Kidney epithelial cell (primary cell): Measurements from ENCODE around the gene URB2. TPM values are rescaled to one million over a fixed set of nuclear protein-coding genes. Genes with fewer than 3 reads are reported as not detected.

Experiments used
- DNase-seq: peaks from one replicate; pipeline ENCODE4 v3.0.0-alpha.2; 2010; ENCODE audit warnings: low read depth
- H3K27me3 ChIP-seq: 2 replicates; pipeline ENCODE4 v1.6.0; 2011; ENCODE audit warnings: low read length; ENCODE audit not compliant: control insufficient read depth, insufficient read depth
- H3K36me3 ChIP-seq: 2 replicates; pipeline ENCODE4 v1.5.1; 2011; ENCODE audit warnings: low read length; ENCODE audit not compliant: control insufficient read depth, insufficient read depth
- H3K4me3 ChIP-seq: 2 replicates; pipeline ENCODE4 v1.5.1; 2011; ENCODE audit warnings: low read depth, mild to moderate bottlenecking, control low read depth, low read length
- CTCF ChIP-seq: IDR thresholded peaks from 2 replicates; pipeline ENCODE4 v1.5.1; 2011; ENCODE audit warnings: mild to moderate bottlenecking, moderate library complexity, low read length, control low read depth, inconsistent platforms; ENCODE audit not compliant: insufficient read depth, poor library complexity, severe bottlenecking
- total RNA-seq: library from RNA; depleted of rRNA; stranded (reverse); fragments of >200 nt; gene quantifications from 2 replicates; pipeline ENCODE4 v1.2.3, GENCODE V29; 2015

URB2 gene
- total RNA-seq, 1 donor from 2014 or later: 13.5 TPM

DNA sequence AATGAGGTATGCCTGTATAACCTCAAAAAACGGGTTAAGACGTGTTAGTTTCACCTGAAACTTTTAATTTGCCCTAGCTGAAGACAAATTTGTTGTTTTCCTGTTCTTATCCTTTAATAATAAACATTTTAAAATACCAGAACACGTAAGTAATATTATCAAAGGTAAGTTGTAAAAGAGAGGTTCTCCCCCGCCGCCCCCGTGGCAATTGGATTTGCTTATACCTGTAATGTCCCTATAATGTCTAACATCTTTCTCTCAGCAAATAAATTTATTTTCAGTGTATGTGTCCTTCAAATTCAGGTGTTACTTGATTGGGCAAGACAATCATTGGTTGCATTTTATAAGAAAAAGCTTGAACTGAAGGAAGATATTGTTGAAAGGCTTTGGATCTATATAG is 5.9 kb downstream of the URB2 start:
- no peak for TF ChIP-seq CTCF
- DNase-seq: no peak
- H3K4me3 ChIP-seq: no peak overlapping the region
- no peaks in the 10 kb centered on the region for H3K36me3 ChIP-seq
- H3K27me3 ChIP-seq: no peaks in the 10 kb centered on the region

- Histone ChIP-seq H3K27me3 (no peaks in the 10 kb centered on the region), H3K4me3 (no peak overlapping the region), H3K36me3 (no peaks in the 10 kb centered on the region)
- DNase-seq: no peak
- no peak for TF ChIP-seq CTCF
Measured at GRCh38 chr1:229636042-229636441, 10.0 kb downstream of the URB2 start.

GRCh38 chr1:229637746-229638145 is 11.7 kb downstream of the URB2 start:
- no peak overlapping the region for H3K4me3 ChIP-seq
- no peak for DNase-seq
- no peaks in the 10 kb centered on the region for H3K36me3 ChIP-seq
- no peaks in the 10 kb centered on the region for H3K27me3 ChIP-seq
- TF ChIP-seq CTCF: no peak

DNA sequence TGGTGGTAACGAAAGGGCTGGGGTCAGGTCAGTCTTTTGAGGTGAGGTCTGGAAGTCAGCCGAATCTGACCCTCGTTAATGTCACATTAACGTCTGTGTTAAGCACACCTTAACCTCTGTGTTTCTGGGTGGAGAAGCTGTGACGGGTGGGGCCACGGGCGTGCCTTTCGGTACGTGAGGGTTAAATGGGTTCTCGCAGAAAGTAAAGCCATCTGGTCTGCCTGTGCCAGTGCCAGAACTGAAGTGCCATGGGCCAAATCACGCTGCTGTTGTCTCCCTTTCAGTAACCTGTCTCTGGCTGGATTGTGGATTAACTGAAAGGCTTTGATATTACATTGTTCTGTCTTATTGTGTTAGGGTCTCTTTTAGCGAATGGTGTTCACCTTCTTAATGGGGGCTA is 14.4 kb downstream of the URB2 start:
- no peak for TF ChIP-seq CTCF
- no peak for DNase-seq
- H3K27me3 ChIP-seq: no peaks in the 10 kb centered on the region
- no peak overlapping the region for H3K4me3 ChIP-seq
- no peaks in the 10 kb centered on the region for H3K36me3 ChIP-seq

DNA sequence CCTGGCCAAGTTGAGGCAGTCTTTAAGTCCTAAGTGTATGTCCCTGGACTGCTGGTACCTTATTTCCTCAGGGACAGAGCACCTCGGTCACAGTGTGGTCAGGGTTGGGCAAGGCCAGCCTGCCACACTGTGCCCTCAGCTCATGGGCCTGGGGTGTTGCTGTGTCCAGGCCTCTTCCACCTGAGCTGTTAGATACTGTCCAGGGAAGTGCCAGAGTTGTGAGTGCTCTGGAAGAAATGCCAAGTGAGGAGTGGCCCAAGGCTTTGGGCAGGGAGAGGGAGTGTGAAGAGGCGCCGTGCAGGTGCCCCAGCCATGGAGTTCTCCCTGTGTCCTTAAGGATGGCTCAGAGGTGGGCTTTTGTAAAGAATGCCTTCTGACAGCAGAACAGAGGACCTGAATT is 15.3 kb downstream of the URB2 start:
- Histone ChIP-seq H3K4me3 (no peak overlapping the region), H3K36me3 (no peaks in the 10 kb centered on the region), H3K27me3 (no peaks in the 10 kb centered on the region)
- DNase-seq: no peak
- no peak for TF ChIP-seq CTCF

- H3K36me3 ChIP-seq: peaks cover 1% of the 10 kb centered on the region
- no peak for DNase-seq
- H3K4me3 ChIP-seq: no peak overlapping the region
- H3K27me3 ChIP-seq: no peaks in the 10 kb centered on the region
- TF ChIP-seq CTCF: no peak
Measured at GRCh38 chr1:229642376-229642775, 16.3 kb downstream of the URB2 start.
